Raji (cell line): ENCODE measurements around the gene NINJ1.

Experiments
- POLR2A ChIP-seq: IDR thresholded peaks from 2 replicates; pipeline ENCODE4 v1.6.1; 2011; ENCODE audit warnings: low read depth, low read length, control low read depth; ENCODE audit not compliant: insufficient read depth

Gene NINJ1

DNA sequence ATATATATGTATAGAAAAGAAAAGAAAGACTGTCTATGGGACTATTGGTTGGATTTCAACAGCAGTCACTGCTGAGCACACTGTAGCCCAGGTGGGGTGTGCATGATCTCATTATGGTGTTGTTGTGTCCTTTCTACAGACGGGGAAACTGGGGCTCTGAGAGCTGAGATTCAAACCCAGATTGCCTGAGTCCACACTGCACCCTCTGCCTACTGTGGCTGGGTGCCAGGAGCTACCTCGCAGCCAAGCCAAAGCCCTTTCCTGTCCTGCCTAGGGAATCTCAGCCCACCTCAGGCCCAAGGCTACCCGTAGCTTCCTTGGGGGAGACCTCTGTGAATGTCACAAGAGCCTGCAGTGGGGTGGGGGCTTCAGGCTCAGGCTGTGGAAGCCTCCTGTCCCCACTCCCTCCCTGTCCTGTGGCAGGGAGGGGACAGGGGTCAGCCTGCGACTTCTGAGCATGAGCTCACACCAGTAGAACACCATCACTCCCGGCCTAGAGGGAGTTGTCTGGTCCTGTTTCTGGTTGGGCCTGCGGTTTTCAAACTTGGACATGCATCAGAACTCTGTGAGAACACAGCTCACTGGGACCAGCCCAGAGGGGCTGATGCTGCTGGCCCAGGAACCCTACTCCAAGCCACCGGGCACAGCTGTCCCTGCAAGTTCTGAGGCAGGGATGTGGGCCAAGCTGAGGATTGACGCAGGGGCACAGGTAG, 7.9 kb upstream of the NINJ1 start:
- no peak for TF ChIP-seq POLR2A

DNA sequence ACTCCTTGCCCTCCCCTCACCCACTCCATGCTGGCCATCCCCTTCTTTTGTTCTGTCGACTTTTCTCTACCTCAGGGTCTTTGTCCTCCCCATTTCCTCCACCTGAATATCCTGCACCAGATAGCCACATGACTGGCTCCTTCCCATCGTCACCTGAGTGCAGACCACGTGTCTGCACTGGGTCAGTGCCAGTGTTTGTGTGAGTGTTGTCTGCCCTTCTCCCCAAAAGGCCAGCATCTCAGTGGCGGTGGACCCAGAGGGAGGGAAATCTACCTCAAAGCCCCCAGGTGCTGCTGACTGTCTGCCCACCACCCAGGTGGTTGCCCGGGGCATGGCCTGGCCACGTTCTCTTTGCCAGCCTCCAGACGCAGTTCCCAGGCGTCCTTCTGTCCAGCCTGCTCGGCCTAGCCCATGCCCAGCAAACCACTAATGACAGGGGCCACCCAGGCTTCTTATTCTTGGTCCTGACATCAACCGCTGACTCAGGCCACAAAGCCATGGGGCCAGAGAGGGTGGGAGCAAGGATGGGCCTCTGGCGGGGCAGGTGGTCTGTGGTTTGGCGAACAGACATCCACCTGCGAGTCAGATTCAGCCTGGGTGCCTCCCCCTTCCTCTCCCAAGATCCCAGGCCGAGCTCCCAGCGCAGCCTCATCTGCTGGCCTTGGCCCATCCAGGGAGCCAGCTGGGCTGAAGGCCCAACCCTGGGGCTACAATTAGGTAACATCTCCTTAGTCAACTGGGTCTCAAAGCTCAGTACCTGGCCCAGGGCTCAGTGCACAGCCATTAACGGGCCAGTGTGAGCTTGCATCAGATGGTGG, 5.5 kb upstream of the NINJ1 start:
- no peak for TF ChIP-seq POLR2A

DNA sequence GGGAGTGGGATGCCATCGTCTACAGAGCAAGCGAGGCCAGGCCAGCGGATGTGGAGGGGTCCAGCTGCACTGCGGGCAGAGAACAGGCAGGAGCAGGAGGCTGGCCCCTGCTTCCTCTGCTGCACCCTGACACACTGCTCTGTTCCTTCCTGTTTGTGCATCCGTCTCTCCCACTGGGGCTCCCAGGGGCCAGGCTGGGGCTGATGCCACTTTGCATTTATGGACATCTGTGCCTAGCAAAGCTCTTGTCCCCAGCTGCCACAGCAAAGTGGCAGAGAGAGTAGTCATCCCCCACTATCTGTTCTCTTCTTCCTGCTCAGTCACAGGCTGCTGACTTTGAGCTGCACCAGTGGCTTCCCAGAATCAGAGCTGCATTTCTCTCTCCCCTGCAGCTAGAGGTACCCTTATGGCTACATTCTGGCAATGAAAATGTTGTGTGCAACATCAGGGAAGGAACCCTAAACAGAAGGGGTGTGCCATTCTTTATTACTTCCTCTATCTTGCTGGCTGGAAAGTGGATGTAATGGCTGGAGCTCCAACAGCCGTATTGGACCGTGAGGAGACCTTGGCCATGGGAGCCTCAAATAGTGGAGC, 4.2 kb upstream of the NINJ1 start:
- no peak for TF ChIP-seq POLR2A

DNA sequence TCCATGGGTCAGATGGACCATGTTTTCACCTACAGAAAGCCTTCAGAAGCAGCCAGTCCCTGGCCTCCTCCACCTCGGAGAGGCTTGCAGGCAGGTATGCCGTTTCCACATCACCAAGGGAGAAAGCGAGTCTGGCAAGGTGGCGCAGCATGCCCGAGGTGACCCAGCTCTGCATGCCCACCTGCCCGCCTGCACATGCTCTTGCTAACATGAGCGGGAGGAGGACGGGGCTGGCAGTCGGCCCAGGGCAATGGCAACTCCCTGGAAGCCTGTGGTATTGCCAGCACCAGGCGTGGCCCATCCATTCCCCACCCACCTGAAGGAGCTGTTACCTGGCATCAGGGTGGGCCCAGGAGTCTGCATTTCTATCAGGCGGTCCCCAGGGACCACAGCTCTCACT, 3.3 kb upstream of the NINJ1 start:
- no peak for TF ChIP-seq POLR2A

DNA sequence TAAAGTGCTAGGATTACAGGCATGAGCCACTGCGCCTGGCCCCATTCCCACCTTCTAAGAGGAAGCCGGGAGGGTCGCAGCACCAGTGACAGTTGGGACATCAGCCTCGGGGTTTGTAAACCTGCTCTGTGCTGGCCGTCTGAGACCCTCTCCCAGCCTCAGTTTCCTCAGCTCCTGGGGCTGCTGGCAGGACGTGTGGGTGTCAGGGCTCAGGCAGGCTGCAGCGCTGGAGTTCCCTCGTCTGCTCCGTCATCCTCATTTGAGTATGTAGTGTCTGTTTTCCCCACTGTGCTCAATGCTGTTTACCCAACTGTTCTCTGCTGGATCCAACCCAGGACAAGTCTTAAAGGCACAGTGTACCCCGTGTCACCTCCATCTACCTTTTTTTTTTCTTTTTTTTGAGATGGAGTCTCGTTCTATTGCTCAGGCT, 2.0 kb upstream of the NINJ1 start:
- TF ChIP-seq POLR2A, result no peak

DNA sequence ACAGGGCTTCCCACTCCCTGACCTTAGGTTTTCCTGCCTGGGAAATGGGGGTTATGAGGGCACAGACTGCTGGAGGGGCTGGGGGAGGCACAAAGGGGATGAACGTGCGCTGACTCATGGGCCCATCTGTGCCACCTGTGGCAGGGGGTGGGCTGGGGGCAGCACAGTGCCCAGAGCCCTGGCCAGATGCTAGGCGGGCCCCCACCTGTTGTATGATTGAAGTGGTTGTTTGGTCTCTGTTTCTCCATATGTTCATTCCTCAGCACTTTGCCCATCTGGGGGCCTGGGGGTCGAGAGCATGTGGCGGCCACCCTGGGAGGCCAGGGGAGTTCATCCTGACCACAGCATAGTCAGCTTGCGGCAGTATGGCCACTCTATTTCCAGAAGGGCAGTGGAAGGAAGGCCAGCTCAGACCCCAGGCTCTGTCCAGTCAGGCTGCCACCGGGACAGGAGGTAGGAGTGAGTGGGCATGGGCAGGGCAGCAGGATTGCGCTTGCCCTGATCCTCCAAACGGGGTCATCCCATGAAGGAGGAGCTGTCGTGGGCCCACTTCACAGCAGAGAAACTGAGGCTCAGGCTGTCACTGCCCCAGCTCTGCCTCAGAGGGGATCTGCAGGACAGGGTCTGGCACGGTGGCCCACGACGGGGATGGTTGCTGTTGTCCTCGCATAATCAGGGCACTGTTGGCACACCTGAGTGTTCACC, 841 bp upstream of the NINJ1 start:
- no peak for TF ChIP-seq POLR2A

GRCh38 chr9:93133681-93134014, 403 bp downstream of the NINJ1 start:
- no peak for TF ChIP-seq POLR2A

- no peak for TF ChIP-seq POLR2A
Measured at GRCh38 chr9:93132946-93133680, 938 bp downstream of the NINJ1 start.

GRCh38 chr9:93132287-93132927, 1.6 kb downstream of the NINJ1 start:
- no peak for TF ChIP-seq POLR2A

DNA sequence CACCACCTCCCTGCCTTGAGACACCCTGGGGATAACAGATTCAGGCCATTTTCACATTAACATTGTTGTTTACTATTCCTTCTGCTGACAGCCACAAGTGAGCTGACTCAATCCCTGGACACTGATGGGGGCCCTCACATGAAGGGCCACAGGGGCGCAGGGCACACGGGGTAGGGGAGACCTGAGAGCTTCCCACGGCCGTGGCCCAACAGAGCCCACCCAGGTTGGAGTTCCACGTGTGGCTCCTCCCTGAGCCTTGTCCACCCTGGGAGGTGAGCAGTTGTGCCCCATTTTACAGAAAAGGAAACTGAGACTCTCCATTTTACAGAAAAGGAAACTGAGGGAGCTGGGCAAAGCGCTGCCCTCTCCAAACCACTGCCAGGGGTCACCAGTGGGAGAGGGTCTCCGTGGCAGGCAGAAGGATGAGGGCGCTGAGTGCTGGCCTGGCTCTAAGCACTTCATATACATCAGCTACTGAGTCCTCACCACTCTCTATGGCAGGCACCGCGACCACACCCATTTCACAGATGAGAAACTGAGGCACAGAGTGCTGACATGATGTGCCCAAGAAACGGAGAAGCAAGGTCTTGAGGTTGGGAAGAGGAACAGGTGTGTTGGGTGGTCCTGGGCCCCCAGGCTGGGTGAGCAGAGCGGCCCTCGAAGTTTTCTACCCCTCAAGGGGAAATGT, 2.3 kb downstream of the NINJ1 start:
- no peak for TF ChIP-seq POLR2A

GRCh38 chr9:93130861-93131481, 3.1 kb downstream of the NINJ1 start:
- no peak for TF ChIP-seq POLR2A

DNA sequence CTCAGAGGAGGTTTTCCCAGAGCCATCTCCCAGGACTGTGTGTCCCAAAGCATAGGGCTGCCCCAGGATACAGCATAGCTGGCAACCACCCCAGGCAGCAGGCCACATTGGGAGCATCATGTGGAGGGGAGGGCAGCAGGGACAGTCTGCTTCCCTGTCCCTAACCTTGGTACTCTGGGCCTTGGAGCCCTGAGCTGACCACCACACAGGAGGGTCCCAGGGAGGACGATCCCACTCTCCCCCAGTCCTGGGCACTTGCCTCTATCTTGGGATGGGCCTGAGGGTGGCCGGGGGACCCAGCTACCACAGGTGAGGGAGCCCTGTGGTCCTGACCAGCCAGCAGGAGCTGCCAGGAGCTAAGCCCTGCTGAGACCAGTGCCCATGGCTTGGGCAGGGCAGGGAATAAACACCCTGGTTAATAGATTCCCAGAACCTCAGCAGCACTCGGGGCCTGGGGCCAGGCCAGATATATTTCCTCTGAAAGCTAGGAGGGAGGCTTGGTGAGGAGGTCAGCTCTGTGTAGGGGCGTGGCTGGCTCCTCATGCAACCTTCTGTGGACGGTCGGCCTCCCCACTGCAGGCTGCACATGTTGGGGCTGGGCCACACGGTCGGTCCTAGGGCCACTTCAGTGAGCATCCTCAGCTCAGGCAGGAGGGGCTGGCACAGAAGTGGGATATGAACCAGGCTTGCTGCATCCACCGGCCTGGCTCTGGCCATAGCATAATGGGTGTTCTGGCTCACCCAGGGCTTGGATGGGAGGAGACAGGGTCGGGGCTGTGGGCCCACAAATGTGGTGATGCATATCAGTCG, 4.2 kb downstream of the NINJ1 start:
- no peak for TF ChIP-seq POLR2A

DNA sequence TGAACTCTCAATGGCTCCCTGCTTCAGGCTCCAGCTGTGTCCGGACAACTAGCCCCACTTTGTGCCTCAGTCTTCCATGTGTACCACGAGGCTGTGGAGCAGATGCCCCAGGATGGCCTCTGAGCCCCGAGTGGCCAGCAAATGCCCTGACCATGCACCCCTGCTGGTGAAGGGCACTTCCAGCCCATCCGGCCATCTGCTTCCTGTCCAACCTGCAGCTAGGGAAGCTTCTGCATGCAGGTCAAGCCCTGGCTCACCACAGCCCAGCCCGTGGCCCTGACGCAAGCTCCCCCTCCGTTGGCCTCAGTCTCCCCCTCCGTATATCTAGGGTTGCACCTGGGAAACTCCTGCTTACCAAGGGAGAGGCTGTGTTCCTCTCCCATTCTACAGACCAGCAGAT, 4.8 kb downstream of the NINJ1 start:
- TF ChIP-seq POLR2A, result no peak
